ENCODE measurements around the gene SORD.
A peak's percentile ranks its signal among the peaks of the same experiment; 100 is the strongest.
"Not testable (repeated sequence)": the region's sequence is repeated elsewhere in the genome, so short reads cannot be mapped to it uniquely, and the experiment has no call there.

Gene SORD

DNA sequence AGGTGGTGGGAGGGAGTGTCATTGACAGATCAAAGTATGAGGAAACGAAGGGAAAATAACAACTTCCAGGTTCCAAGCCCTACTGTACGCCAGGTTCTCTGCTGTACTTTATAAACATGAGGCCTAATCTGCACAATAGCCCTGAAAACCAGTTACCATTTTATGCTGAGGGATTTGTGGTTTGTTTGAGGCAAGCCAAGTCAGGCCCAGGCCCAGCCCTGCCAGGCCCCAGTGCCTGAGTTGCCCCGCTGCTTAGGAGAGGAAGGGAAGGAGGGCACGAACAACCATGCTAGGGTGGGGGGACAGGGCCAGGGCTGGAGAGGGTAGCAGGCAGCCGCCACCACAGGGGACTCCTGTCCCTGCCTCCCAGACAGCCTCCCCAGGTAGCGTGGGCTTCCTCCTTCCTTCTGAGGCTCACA lies 47.0 kb downstream of the SORD start:
- not testable (repeated sequence) for DNase-seq

DNA sequence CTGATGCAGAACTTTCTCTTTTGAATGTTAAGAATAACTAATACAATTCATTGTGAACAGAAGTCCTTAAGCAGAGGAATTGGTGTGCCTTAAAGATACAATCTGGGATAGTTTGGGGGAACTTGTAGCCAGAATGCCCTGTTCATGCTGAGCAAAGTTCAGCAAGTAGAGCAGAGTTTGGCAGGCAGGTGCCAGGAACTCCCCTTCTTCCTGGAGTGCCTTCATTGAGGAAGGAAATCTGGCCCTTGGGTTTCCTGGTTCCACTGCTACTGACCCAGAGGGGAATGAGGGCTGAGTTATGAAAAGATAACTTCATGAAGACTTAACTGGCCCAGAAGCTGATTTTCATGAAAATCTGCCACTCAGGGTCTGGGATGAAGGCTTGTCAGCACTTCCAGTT lies 50.6 kb downstream of the SORD start:
- DNase-seq = not testable (repeated sequence)

DNA sequence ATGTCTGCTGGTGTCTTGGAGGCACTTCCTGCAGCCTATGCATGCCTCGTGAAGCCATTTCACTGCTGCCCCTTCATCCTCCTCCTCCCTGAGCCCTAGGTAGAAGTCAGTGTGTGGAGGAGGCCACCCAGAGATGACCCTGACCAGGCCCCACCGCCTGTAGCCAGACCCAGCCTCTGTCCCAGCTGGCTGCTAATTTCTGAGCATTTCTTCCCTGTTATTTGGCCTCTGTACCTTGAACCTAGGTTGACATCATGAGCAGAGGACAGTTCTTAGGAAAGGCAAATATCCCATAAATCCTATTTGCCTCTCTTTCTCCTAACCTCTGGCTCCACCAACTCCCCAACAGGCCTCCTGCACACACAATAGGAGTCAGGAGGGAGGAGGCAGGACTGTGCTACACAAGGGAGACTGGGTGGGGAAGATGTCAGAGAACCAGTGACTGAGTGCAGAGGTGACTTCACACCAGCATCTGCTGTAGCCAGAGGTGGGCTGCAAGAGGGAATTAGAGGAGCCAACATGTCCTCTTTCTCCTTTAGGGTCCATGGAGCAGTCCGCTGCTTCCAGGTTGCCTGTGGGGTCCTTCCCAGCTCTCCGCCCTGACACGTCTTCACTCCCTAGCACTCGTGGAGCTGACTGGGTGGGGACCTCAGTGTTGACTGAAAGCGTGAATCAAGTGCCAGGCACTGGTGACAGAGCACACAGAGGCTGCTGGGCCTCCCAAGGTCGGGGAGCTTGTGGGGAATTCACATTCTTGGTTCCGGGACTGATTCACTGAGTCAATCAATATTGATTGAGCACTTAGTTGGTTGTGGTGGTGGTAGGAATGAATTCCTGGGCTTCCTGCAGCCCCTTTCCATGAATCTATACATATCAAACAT lies 52.7 kb downstream of the SORD start:
- DNase-seq = not testable (repeated sequence)

DNA sequence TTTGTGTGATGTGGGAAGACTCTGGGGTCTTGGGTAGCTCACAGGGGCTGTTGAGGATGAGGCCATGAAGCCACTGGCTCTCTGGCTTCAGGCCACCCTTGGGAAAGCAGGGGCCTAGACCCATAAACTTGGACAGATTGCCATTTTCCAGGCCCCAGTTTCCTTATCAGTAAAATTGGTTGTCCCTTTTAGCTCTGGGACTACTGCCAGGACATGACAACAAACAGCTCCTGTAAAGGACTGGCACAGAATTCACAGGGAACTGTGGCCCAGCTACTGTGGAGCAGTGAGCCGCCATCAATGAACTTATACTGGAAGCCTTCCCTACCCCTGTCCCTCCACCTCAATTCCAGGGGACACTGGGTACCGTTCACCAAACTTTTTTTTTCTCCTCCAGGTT lies 54.4 kb downstream of the SORD start:
- DNase-seq = not testable (repeated sequence)

DNA sequence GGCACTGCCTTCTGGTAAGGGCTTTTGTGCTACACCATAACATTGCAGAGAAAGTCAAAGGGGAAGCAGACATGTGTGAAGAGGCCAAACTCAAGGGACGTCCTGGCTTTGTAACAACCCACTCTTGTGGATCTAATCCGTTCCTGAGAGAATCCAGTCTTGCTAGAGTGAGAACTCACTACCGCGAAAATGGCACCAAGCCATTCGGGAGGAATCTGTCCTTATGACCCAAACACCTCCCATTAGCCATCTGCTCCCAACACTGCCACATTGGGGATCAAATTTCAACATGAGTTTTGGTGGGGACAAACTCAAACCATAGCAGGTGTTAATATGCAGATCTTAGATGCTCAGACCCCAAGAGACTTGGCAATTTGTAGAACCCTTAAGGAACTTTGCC lies 56.2 kb downstream of the SORD start:
- DNase-seq = not testable (repeated sequence)

DNA sequence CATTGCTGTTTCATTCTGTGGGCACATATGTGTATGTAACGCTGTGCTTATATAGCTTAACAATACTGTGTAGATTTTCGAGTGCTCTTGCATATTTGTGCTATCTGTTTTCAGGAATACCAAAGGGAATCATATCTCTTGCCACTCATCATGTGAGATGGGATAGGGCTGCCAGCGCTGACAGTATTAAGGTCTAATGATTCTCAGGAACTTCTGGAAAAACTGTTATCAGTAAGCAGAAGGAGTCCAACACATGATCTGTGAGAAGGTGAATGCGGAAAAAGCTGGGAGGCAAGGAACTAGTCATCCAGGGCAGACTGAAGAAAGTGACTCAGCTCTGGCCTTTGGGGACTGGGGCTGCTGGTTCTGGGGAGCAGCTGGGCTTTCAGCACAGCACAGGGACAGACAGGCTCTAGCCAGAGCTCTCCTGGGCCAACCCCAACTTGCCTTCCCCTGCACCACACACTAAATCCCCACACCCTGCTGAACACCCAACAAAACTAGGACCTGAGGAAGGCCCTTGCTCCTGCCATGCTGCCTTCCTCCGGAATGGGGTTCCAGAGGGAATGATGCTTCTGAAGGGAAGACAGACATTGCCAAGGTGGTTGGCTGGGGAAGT lies 56.7 kb downstream of the SORD start:
- not testable (repeated sequence) for DNase-seq

DNA sequence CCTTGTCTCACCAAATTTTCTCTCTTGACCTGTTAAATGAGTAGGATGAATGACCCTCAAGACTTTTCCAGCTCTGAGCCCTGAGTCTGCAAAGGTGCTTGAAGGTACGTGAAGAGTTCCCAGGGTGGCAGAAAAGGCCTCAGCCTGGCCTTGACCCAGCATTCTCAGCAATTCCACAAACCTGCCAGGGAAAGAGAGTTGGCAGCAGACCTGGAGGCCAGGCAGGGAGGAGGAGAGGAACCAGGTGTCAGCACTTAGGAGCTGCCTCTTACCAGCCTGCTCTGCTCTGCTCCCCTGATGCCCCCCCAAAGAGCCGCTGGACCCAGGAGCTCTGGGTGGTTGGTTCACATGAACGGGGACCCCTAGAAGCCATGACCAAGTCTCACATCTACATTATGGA lies 57.6 kb downstream of the SORD start:
- not testable (repeated sequence) for DNase-seq

DNA sequence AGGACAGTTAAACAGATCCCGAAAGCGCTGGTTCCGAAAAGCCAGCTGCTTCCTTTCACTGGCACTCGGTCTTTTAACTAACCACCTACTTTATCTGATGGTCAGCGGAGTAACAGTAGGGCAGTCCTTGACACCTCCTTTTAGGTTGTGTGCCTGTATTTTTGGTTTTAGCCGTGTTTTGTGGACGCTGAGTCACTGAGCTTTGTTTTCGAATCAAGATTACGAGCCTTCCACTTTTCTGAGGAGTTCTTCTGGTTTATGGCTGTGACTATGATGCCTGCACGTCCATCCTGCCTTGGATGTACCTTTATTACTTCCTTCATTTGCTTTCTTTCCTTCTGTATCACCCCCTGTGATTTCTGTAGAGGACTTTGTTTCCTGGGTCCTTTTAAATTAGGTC lies 59.4 kb downstream of the SORD start:
- DNase-seq = not testable (repeated sequence)

DNA sequence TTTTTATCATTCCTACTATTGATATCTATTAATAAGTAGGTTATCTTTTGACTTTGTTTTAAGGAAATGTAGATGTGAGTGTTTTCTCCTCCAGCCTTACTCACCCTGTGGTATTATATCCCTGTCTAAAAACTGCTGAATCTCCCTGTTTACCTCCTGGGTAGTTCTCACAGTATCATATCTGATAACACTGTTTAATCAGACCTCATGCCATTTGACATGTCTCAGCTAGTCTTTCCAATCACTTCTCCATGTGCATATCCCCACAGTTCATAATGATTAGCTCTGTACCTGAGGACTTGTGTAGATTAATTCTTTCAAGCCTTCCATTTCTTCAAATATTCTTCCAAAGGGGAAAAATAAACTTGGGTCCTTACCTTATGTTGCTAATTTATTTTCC lies 60.2 kb downstream of the SORD start:
- no peak for DNase-seq

DNA sequence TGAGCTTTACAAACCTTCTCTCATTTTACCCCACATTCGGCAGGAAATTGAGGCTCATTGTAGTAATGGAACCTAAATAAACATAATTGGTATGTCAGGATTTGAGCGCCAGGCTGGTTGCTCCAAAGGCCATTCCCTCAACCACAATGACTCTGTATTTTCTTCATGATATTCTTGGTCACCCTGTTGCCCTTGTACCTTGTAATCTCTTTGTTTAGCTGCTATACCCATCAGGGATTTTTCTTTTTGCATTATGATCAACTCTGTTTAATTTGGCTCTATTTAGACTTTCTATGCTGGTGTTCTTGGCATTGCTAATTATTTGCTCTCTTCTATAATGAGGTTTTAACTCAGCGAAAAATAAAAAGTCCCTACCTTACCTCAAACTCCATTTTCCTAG lies 61.2 kb downstream of the SORD start:
- DNase-seq = no peak

DNA sequence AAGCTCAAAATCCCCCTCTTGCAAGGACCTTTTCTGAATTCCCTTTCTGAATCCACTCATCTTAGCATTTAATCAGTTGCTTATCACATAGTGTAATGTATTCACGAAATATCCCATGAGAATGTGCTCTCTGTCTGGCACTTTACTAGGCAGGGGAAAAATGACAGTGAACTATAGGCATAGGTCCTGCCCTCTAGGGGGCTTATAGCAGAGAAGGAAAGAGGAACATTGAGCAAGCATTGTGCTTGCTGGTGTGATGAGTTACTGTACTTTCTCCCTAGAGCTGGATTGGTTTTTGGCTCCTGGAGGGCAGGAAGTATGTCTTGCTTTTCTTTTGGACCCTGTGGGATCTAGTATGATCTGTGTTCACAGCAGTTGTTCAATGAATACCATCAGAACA lies 64.5 kb downstream of the SORD start:
- DNase-seq = no peak

DNA sequence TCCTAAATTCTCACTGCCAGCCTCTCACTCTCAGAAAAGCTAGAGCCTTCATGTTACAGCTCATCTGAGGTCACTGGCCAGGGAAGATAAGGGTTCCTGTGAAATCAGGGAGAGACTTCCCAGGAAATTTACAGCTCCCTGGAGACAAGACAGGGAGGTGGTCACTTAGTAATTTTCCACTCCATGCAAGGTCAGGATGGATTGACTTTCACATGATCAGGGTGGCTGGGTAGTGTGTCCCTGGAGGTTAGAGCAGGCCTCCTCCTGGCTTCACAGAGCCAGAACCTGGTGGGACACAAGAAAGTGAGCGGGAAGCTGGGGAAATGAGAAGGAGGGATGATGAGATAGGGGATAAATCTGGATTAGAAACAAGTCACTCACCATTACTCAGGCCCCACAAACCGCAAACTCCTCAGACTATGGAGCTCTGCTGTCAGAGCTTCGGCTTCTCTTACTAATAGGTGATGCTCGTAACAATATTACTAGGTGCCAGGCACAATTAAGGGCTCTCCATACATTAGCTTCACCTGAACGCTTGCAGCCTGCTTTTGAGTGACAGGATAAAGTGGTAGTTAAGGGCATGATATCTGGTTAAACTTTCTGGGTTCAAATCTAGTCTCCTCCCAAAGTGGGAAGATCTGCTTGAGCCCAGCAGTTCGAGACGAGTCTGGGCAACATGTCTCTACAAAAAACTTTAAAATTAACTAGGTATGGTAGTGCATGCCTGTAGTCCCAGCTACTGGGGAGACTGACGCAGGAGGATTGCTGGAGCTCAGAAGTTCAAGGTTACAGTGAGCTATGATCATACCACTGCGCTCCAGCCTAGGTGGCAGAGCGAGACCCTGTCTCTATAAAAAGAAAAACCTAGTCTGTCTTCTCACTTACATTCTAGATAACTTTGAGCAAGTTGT lies 66.1 kb downstream of the SORD start:
- DNase-seq = peak; percentile 50

DNA sequence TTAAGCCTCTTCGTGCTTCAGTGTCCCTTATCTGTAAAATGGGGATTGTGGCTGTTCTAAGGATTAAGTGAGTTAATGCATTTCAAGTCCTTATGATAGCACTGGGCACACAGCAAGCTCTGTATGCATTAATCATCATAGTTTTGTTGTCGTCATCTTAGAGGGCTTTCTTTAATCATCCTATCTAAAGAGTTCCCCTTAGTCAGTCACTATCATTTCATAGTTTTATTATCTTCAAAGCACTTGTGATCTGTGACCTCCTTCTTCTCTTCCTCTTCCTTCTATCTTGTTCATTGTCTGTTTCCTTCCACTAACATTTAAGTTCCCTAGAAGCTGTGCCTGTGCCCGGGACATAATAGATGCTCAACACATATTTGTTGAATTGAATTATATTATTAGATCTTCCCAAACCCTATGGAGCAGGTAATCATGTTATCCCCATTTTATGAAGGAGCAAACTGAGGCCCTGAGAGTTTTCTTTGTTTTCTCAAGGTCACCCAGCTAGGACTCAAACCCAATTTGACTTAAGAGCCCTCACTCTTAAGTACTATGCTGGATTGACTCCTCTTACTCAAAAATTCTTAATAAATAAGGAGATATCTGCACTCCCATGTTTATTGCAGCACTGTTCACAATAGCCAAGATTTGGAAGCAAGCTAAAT lies 66.8 kb downstream of the SORD start:
- no peak for DNase-seq

DNA sequence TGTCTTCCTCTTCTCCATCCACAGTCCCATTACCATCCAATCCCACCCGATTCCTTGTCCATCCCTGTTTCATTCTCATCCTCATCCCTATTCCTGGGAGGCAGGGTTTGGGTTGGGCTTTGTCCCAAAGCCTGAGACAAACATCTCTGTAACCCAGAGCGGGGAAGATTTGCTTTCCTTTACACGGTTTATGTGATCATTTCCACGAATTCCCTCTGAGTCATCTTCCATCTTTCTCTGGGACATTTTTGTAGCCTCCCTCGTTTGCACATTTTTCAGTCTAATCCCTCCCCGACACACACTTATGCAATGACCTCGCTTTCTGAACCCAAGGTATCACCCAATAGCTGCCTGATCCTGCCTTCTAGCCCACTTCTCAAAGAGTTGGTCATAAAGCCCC lies 68.2 kb downstream of the SORD start:
- peak; percentile 56 for DNase-seq

DNA sequence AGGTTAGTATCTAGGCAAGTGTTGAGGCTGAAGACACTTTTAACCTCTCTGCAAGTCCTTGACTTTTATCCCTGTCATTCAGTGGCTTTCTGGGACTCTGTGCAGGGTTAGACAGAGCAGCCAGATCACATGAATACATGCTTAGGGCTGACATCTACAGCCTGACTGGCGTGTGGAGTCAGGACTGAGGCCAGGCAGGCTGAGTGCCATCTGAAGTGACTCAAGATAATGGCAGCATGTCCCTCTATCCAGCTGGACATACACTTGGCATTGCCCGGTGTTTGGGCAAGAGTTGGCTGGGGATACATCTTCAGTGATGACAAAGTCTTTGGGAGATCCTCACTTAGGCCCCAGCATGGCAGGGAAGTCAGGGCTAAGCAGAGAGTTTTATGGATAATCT lies 68.6 kb downstream of the SORD start:
- DNase-seq = no peak

DNA sequence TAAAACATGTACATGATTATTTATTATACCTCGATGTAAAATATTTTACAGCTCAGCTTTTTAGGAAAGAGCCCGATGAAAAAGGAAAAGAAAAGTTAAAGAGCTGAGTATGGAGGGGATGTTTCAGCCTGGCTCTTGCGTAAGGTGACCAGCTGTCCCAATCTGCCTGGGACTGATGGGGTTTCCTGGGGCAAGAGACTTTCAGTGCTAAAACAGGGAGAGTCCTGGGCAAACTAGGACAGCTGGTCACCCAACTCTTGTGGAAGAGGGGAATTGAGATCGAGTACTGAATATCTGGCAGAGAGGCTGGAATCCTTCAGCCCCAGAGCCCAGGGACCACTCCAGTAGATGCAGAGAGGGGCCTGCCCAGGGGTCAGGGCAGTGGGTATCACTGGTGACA lies 70.0 kb downstream of the SORD start:
- no peak for DNase-seq

DNA sequence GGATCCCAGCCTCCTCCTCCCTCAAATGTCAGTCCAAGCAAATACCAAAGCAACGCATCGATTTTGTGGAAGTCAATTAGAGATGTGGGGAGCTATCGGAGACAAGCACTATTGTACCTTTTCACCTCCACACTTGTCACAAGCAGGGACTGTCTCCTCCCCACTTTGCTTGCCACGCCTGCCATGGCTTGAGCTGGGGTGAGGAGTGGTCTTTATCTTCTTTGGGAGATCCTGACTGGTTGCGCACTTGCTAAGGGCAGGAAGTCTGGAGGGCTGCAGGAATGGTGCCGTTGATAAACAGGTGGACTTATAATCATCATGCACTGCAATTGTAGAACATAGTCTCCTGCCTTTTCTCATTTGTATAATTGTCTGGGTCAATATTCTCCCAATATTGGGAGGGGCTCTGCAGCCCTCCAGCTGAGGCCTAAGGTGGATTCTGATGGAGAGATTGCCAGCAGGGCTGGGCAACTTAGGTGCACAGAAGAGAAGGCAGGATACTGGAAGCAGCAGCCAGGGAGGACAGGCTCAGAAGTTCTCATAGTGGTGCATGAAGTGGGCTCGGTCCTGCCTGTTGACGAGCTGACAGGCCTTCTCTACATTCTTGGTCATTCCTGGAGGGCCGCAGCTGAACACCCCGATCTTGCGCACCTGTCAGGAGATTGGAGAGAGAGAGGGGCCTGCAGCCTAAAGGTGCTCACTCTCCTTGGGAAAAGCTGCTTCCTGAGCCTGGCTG lies 70.8 kb downstream of the SORD start:
- DNase-seq = no peak

DNA sequence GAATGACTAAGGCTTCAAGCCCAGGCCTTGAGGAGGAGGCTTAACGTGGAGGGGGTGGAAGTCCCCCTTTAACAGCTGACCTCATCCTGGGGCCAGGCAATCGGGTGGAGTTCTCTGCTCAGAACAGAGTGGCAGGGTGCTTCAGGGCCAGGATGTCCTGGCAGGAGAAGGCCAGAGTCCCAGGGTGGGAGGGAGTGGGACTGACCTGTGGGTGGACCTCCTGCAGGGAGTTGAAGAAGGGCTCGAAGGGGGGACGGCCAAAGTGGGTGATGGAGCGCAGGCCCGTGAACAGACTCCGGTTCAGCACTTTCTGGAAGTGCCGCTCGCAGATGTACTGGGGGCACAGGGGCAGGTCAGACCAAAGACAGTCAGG lies 71.3 kb downstream of the SORD start:
- DNase-seq = no peak

DNA sequence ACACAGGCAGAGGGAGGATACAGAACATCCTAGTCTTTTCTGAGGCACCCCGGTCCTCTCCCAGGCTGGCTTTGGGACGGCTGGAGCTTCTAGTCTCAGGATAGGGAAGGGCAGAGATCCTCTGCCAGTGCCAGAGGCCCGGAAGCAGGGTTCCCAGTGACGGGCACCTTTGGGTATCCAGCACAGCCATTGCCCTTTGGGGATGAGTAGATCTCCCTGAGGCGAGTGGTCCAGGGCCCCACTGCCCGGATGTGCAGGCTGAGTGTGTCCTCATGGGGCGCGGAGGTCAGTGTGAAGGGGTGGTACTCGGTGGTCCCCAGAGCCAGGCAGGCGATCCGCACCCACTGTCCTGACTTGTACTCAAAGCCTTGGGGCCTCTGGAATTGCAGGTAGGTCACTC lies 72.7 kb downstream of the SORD start:
- no peak for DNase-seq

DNA sequence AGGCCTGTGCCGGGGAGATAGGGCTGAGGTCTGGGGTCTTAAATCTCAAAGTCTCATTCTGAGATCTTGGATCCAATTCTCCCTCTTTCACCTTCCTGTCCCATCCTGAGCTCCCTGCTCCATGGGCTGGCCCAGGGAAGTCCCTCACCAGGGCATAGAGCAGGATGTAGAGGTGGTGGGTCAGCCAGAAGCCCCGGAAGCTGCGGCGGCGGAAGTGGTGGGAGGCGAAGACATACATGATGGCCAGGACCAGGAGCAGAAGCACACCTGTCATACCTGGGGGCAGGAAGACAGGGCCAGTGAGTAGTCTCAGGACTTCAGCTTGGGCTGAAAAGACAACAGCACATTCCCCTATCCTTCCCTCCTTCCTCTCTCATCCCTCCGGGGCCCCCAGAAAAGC lies 74.5 kb downstream of the SORD start:
- no peak for DNase-seq

DNA sequence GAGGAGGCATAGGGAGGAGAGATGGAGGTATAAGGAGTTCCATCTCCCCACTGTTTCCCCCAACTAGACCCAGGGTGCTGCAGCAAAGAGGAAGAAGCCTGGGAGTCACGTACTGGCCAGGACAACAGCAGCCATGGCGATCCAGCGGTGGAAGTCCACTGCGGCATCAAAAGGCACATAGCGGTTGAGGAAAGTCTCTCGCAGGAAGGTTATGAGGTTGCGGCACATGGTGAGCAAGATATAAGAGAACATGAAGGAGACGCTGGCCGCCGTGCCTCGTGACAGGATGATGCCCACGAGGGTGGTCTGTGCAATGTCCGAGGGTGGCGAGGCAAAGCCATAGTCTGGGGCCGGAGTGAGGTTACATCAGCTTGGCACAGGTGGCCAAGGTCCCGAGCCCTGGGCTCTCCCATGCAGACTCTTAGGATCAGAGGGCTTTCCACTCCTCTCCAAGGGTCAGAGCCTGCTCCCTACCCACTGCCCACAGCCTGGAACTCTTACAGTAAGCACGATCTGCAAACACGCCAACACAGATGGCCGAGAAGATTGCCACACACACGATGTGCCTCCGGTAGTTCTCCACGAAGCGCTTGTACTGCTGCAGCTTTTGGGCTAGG lies 76.7 kb downstream of the SORD start:
- no peak for DNase-seq
